Caco-2 (cell line): ENCODE measurements around the gene MSMP. TPM values are rescaled to one million over a fixed set of nuclear protein-coding genes. Genes with fewer than 3 reads are reported as not detected.

ENCODE experiments used
- BruUV-seq: library from RNA; stranded (reverse); fragments of 400-500 nt; replicated peaks from 2 replicates; lab custom pipeline; 2021; lab: Mats Ljungman, UMichigan
- CTCF ChIA-PET: fragments of 300-600 bp; sonication (Branson Sonifier 250); formaldehyde crosslinking; loops from one replicate; lab custom pipeline; 2022; ENCODE audit warnings: antibody characterized with exemption; lab: Charles Lee
- POLR2A ChIA-PET: fragments of 300-600 bp; sonication (Branson Sonifier 250); formaldehyde crosslinking; loops from one replicate; lab custom pipeline; 2022; ENCODE audit warnings: antibody characterized with exemption; lab: Charles Lee
- DNase-seq, 2 experiments: peaks; one replicate each; pipeline versions ENCODE4 v3.0.0 to v3.0.0-alpha.2; 2020 to 2022
- H3K27me3 ChIP-seq: replicated peaks from 2 replicates; pipeline ENCODE4 v1.6.0; 2011; ENCODE audit warnings: low read length; ENCODE audit not compliant: control insufficient read depth, insufficient read depth
- H3K36me3 ChIP-seq: 2 replicates; pipeline ENCODE4 v1.5.1; 2011; ENCODE audit warnings: low read length; ENCODE audit not compliant: control insufficient read depth, insufficient read depth
- H3K4me1 ChIP-seq: fragments of 250-450 bp; sonication (Bioruptor Pico); 2 replicates; pipeline ENCODE4 v1.5.1; 2020; ENCODE audit warnings: mild to moderate bottlenecking
- H3K4me3 ChIP-seq: 2 replicates; pipeline ENCODE4 v1.5.1; 2011; ENCODE audit warnings: low read depth, mild to moderate bottlenecking, control low read depth, low read length
- H3K9me3 ChIP-seq: fragments of 250-450 bp; sonication (Bioruptor Pico); 2 replicates; pipeline ENCODE4 v1.5.1; 2020; ENCODE audit warnings: mild to moderate bottlenecking, moderate library complexity
- H3K27ac Mint-ChIP-seq: one replicate; pipeline ENCODE4 v1.8.0; 2022; ENCODE audit warnings: mixed read lengths; ENCODE audit not compliant: unreplicated experiment
- H3K27me3 Mint-ChIP-seq: one replicate; pipeline ENCODE4 v1.8.0; 2022; ENCODE audit warnings: mixed read lengths; ENCODE audit not compliant: insufficient read depth, unreplicated experiment
- H3K36me3 Mint-ChIP-seq: one replicate; pipeline ENCODE4 v1.8.0; 2022; ENCODE audit warnings: mild to moderate bottlenecking, mixed read lengths; ENCODE audit not compliant: insufficient read depth, unreplicated experiment
- H3K4me1 Mint-ChIP-seq: one replicate; pipeline ENCODE4 v1.8.0; 2022; ENCODE audit warnings: low read depth, mixed read lengths; ENCODE audit not compliant: unreplicated experiment
- H3K4me3 Mint-ChIP-seq: one replicate; pipeline ENCODE4 v1.8.0; 2022; ENCODE audit warnings: mild to moderate bottlenecking, moderate library complexity, mixed read lengths; ENCODE audit not compliant: unreplicated experiment
- H3K9me3 Mint-ChIP-seq: one replicate; pipeline ENCODE4 v1.8.0; 2022; ENCODE audit warnings: mixed read lengths; ENCODE audit not compliant: unreplicated experiment
- intact Hi-C: fragments of 100-400 bp; cut with micrococcal nuclease; formaldehyde crosslinking; loops from one replicate; pipeline ENCODE4 v1.10.0; 2022; ENCODE audit not compliant: unreplicated experiment
- total RNA-seq: library from RNA; stranded (reverse); gene quantifications from 2 replicates; pipeline ENCODE4 v1.2.3, GENCODE V29; 2022
- TF ChIP-seq, protein P1 (sequence below), 2 experiments: fragments of 200-600 bp in 1 of 2; IDR thresholded peaks; 1 replicate in 1 of 2; 2 replicates in 1 of 2; pipeline versions ENCODE4 v1.5.1 to v1.8.0; 2011 to 2022; ENCODE audit warnings: antibody characterized with exemption in 1 of 2, control low read depth in 1 of 2, inconsistent platforms in 1 of 2, low read depth in 1 of 2, low read length in 1 of 2, mild to moderate bottlenecking in 1 of 2, moderate library complexity in 1 of 2; ENCODE audit not compliant: insufficient read depth in 1 of 2, severe bottlenecking in 1 of 2, unreplicated experiment in 1 of 2

The MSMP gene
- total RNA-seq, 1 experiment from 2014 or later = not detected

DNA sequence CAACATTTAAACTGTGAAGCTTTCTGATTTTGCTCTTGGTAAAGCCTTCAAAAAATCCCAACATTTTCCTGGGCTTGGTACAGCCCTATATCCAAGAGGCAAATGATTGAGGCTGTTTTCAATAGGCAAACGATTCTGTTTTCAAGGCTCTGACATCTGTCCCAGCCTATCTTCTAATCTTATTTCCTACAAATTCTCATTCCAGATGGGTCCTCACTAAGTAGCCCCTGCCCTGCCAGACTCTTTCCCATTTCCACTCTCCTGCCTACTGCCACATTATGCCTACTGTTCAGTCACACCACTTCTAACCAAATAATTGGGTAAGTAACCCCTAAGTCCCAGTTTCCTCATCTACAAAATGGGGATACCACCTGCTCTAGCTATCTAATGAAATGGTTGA, 8.5 kb downstream of the MSMP start:
- Mint-ChIP-seq H3K27ac (no peak overlapping the region), H3K9me3 (no peaks in the 10 kb centered on the region), H3K4me1 (peaks cover 22% of the 10 kb centered on the region), H3K36me3 (peaks cover 61% of the 10 kb centered on the region), H3K4me3 (peak overlapping the region; percentile 86), H3K27me3 (no peaks in the 10 kb centered on the region)
- ChIA-PET CTCF (interaction anchor here (0.6 to 2.0 kb wide), 3 partner anchors 9 to 43 kb away, joined by 4 to 9 read pairs (median 4); no protein-coding TSS in a partner anchor), POLR2A (interaction anchor here (0.6 kb wide), 3 partner anchors 9 to 36 kb away, joined by 5 to 11 read pairs (median 8); partner anchors contain the start of genes CREB3 and TLN1)
- H3K9me3 ChIP-seq = no peaks in the 10 kb centered on the region
- BruUV-seq = no TSS peak
- no peak for DNase-seq
- H3K4me1 ChIP-seq = peaks cover 23% of the 10 kb centered on the region
- H3K27me3 ChIP-seq = no peaks in the 10 kb centered on the region
- intact Hi-C loops = loop anchor here (5.0 kb wide), 1 partner anchor 72 kb away; the partner anchor contains the start of gene HINT2
- peaks cover 8% of the 10 kb centered on the region for H3K36me3 ChIP-seq
- TF ChIP-seq, protein P1, sequence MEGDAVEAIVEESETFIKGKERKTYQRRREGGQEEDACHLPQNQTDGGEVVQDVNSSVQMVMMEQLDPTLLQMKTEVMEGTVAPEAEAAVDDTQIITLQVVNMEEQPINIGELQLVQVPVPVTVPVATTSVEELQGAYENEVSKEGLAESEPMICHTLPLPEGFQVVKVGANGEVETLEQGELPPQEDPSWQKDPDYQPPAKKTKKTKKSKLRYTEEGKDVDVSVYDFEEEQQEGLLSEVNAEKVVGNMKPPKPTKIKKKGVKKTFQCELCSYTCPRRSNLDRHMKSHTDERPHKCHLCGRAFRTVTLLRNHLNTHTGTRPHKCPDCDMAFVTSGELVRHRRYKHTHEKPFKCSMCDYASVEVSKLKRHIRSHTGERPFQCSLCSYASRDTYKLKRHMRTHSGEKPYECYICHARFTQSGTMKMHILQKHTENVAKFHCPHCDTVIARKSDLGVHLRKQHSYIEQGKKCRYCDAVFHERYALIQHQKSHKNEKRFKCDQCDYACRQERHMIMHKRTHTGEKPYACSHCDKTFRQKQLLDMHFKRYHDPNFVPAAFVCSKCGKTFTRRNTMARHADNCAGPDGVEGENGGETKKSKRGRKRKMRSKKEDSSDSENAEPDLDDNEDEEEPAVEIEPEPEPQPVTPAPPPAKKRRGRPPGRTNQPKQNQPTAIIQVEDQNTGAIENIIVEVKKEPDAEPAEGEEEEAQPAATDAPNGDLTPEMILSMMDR (IDR thresholded peaks at IDR 0.05; ENCODE audit: insufficient read depth in 1 of 2, low read depth in 1 of 2, low read length in 1 of 2, severe bottlenecking in 1 of 2, unreplicated experiment in 1 of 2) = no peak
- H3K4me3 ChIP-seq = no peak overlapping the region

DNA sequence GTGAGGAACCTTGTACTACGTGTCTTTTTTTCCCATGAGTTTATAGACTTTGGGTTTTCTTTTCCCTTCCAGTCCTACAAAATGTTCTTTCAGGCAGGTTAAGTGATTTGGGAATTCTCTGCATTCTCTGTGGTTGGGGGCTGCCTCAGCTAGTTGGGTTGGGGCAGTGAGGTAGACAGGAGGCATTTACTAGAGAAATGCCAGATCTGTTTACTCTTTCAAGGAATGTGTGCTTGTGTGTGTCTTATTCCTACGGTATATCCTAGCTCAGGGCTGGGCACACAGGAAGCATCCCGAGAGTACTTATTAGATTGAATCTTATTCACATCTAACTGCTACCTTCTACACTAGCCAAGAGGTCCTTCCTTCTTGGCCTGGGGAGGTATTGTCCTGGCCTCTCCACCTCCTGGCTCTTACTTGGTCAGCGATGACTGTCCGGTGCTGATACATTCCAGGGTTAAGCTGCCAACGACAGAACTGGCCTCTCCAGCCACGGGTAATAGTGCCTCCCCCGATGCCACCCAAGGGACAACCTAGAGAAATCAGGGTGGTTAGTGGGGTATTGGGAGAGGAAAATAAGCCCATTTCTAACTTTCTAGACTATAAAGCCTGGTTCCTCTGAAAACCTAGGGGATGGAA, 10.1 kb downstream of the MSMP start:
- ChIA-PET CTCF (no interaction called here), POLR2A (no interaction called here)
- H3K27ac Mint-ChIP-seq = no peak overlapping the region

DNA sequence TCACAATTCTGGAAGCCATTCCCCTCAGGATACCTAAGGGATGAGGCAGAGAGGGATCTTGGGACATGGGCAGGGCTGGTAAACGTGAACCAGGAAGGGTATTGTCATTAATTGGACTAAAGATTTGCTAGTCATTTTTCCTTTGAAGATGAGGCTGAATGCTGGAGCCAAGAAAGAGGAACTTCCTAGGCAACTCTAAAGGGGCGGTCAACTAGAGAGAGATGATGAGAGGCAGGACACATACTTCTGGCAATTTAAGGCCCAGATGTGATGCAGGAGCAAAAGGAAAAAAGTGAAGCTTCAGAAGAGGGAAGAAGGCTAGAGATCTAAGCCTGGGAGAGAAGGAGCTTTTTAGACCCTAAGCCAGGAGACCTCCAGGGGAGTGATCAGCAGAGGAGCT, 10.6 kb downstream of the MSMP start:
- intact Hi-C loops = no loop called here
- Histone ChIP-seq H3K4me1 (peaks cover 19% of the 10 kb centered on the region), H3K4me3 (no peak overlapping the region), H3K27me3 (no peaks in the 10 kb centered on the region), H3K36me3 (peaks cover 8% of the 10 kb centered on the region), H3K9me3 (no peaks in the 10 kb centered on the region)
- ChIA-PET CTCF (no interaction called here), POLR2A (no interaction called here)
- no peaks in the 10 kb centered on the region for H3K9me3 Mint-ChIP-seq
- DNase-seq = no peak
- peaks cover 81% of the 10 kb centered on the region for H3K36me3 Mint-ChIP-seq
- no TSS peak for BruUV-seq
- H3K4me1 Mint-ChIP-seq = peaks cover 16% of the 10 kb centered on the region
- no peaks in the 10 kb centered on the region for H3K27me3 Mint-ChIP-seq
- no peak overlapping the region for H3K27ac Mint-ChIP-seq
- TF ChIP-seq, protein P1 (IDR thresholded peaks at IDR 0.05; ENCODE audit: insufficient read depth in 1 of 2, low read depth in 1 of 2, low read length in 1 of 2, severe bottlenecking in 1 of 2, unreplicated experiment in 1 of 2) = no peak
- H3K4me3 Mint-ChIP-seq = no peak overlapping the region

More for the DNA sequence above, 10.1 kb downstream of the MSMP start:
- Mint-ChIP-seq H3K4me1 (peaks cover 16% of the 10 kb centered on the region), H3K4me3 (no peak overlapping the region), H3K27me3 (no peaks in the 10 kb centered on the region), H3K36me3 (peaks cover 76% of the 10 kb centered on the region), H3K9me3 (no peaks in the 10 kb centered on the region)
- intact Hi-C loops = no loop called here
- TF ChIP-seq, protein P1 (IDR thresholded peaks at IDR 0.05; ENCODE audit: insufficient read depth in 1 of 2, low read depth in 1 of 2, low read length in 1 of 2, severe bottlenecking in 1 of 2, unreplicated experiment in 1 of 2) = no peak
- H3K36me3 ChIP-seq = peaks cover 8% of the 10 kb centered on the region
- no peaks in the 10 kb centered on the region for H3K9me3 ChIP-seq
- BruUV-seq = no TSS peak
- H3K27me3 ChIP-seq = no peaks in the 10 kb centered on the region
- no peak overlapping the region for H3K4me3 ChIP-seq
- H3K4me1 ChIP-seq = peaks cover 19% of the 10 kb centered on the region
- no peak for DNase-seq
